NOMO-1 (cell line): ENCODE data around the gene CPSF4.
"Not testable (repeated sequence)": the region's sequence is repeated elsewhere in the genome, so short reads cannot be mapped to it uniquely, and the experiment has no call there.

ENCODE experiments used
- DNase-seq, 2 experiments: peaks; one replicate each; lab custom pipeline; 2025; ENCODE audit not compliant: unreplicated experiment in 2 of 2; lab: John Stamatoyannopoulos, UW

Gene CPSF4

DNA sequence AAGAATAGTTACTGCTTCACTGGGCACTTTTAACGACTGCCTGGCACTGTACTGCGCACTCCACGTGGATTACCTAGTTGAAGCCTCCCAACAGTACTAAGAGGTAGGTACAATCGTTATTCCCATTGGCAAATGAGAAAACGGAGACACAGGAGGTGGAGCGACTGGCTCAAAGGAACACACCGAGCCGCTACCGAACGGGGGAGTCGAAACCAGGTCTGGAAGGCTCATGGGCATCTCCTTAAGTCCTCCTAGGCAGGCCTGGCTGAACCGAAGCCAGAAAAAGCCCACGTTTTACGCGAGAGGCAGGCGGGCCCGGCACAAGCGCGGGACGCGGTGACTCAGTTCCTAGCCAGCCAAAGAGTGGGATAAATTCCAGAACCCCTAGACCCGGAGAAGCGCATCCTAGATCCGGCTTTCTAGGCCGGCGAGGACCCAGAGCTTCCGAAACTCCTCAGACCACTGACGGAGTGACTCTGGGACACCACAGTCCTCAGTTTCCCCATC is 30.8 kb upstream of the CPSF4 start:
- DNase-seq = no peak

- peak; percentile 97 to 99 for DNase-seq
Measured at GRCh38 chr7:99408379-99409191, 30.2 kb upstream of the CPSF4 start, which contains the start of the genes BUD31 and PDAP1. Gene BUD31 (plus strand): TSS chr7:99408969. CDS start chr7:99411093, 2,124 bp downstream. Gene PDAP1 (minus strand): TSS chr7:99408597. CDS start chr7:99408548, 49 bp downstream.

GRCh38 chr7:99409192-99409572 is 29.6 kb upstream of the CPSF4 start:
- peak; percentile 47 to 55 for DNase-seq

DNA sequence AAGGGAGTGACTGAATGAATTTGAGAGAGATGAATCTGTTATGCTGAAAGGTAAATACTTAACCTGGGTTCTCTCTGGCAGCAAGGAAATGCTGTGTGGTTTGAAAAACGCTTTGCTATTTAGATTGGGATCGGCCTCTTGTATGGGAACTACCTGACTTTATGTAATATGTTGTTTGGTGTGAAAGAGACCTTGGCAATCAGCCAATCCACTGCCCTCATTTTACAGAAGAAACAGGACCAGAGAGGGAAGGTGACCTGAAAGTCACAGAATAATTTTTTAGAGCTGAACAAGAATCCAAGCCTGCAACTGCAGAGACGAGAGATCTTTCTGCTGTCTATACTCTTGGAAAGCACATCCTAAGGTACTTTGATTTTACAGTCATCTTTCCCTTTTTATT is 28.9 kb upstream of the CPSF4 start:
- no peak for DNase-seq

- DNase-seq = no peak
Measured at GRCh38 chr7:99410635-99411034, 28.1 kb upstream of the CPSF4 start.

DNA sequence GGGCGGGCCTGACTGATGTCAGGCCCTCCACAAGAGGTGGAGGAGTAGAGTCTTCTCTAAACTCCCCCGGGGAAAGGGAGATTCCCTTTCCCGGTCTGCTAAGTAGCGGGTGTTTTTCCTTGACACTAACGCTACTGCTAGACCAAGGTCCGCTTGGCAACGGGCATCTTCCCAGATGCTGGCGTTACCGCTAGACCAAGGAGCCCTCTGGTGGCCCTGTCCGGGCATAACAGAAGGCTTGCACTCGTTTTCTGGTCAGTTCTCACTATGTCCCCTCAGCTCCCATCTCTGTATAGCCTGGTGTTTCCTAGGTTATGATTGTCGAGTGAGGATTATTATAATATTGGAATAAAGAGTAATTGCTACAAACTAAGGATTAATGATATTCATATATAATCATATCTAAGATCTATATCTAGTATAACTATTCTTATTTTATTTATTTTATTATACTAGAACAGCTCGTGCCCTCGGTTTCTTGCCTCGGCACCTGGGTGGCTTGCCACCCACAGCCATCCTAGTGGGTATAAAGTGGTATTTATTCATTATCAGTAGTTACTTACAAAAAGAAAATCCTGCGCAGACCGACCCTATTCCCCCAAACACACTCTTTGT is 23.1 kb upstream of the CPSF4 start:
- peak in 1 of 2 experiments; percentile 20 for DNase-seq

GRCh38 chr7:99418260-99418659 is 20.5 kb upstream of the CPSF4 start:
- no peak for DNase-seq

DNA sequence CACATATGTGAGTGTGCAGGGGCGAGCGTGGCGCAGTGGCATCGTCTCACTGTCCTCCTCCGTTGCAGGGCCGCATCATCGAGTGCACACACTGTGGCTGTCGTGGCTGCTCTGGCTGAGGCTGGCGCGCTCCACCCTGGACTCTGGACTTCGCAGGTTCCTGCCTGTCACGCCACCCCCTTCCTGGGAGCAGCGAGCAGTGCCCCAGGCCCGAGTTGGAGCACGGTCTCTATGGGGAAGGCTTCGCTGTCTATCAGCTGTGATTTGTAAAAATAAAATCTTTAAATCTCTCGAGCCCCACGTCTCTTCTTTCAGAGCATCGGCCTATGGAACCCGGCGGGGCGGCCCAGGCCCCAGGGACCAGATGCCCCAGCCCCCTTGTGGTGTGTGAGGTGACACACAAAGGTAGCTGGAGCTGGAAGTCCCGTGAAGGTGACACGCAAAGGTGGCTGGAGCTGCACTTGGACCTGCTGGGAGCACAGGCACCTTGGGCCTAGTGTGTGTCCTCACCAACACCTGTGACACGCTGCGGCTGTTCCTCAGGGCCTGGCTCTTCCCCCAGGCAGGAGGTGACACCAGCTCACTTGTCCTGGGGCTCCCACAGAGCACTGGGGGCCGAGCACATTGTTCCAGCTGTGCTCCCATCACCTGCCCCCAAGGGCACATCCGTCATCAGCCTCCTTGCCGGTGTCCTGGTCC is 19.3 kb upstream of the CPSF4 start:
- DNase-seq = no peak

DNA sequence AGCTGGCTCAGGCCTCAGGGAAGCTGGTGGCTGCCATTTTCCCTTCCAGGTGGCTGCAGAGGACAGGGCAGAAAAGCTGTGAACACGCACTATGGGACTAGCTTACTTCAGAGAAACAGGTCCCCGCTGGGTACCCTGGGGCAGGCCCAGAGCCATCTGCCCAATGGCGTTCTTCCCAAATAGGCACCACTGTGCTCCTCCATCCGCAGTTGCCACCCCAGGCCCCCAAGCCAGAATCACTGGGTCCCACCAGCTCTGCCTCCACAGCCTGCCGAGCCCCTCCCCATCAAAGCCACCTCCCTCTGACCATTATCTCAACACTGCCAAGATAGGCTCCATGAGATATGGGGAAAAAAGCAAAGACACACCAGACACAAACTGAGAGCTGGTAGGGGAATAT is 18.5 kb upstream of the CPSF4 start:
- DNase-seq = no peak

GRCh38 chr7:99420986-99421385 is 17.8 kb upstream of the CPSF4 start:
- DNase-seq = no peak

- no peak for DNase-seq
Measured at GRCh38 chr7:99422186-99422585, 16.6 kb upstream of the CPSF4 start.

GRCh38 chr7:99422625-99423024 is 16.1 kb upstream of the CPSF4 start:
- DNase-seq = no peak

DNA sequence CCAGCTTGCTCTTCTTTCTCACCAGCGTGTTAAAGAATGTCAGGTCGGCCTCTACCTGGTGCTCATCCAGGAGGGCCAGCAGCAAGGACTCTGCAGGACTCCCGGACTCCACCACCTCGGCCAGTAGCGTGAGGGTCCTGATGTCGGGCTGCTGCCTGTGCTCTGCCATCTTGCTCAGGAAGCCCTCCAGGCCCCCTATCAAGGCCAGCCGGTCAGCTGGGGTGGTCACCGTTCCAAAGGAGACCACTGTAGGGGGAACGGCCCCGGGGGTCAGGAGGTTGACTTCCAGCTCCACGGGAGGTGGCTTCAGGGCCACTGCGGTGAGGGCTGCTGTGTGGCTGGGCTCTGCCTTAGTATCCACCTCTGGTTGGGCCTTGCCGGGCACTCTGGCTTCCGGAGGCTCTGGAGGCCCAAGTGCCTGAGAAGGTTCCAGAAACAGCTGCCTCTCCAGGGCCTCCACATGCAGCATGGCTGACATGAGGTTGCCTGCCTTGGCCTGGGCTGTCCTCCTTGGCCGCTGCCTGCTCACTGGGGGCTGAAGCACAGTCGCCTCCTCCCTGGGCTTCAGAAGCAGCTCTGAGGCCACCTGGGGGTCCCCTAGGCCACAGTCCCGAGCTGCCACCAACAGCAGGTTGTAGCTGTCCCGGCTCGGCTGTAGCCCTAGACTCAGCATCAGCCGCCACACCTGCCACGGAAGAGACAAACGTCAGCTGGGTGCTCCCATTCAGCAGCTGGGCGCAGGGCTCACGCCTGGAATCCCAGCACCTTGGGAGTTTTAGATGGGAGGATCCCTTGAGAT is 13.6 kb upstream of the CPSF4 start:
- DNase-seq = no peak

- no peak for DNase-seq
Measured at GRCh38 chr7:99428972-99429566, 9.7 kb upstream of the CPSF4 start.

DNA sequence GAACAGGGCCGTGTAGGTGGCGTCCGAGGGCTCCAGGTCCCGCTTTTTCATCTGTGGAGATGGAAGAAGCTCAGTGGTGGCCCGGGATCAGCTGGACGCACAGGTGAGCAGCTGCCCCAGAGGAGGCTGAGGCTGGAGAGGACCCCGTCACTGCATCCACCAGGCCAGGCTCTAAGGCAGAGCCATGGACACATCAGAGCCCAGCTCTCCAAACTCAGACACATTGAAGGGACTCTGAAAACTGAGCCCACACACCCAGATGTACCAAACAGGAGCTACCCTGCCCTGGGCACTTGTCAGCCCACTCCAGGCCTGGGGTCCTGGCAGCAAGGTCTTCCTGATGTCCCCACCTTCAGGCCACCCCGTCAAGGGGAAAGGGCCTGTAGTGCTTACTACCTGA is 9.0 kb upstream of the CPSF4 start:
- no peak for DNase-seq

GRCh38 chr7:99431756-99432540 is 6.8 kb upstream of the CPSF4 start:
- not testable (repeated sequence) for DNase-seq

- DNase-seq = no peak
Measured at GRCh38 chr7:99433158-99433557, 5.6 kb upstream of the CPSF4 start.

GRCh38 chr7:99437946-99438572 is 684 bp upstream of the CPSF4 start:
- DNase-seq = peak in 1 of 2 experiments; percentile 19

DNA sequence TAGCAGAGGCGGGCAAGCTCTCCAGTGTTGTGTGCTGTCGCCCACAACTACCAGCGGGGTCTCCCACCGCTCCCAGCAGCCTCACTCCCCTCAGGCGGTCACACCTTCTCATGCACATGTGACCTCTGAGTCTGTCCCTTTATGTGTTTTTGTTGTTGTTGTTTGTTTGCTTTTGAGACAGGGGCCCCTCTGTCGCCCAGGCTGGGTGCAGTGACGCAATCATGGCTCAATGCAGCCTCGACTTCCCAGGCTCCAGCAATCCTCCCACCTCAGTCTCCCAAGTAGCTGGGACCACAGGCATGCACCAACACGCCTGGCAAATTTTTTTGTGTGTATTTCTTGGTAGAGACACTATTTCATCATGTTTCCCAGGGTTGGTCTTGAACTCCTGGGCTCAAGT is 1.5 kb downstream of the CPSF4 start:
- DNase-seq = no peak
